Left renal cortex interstitium (tissue), 4 donors: ENCODE measurements around the gene SLC7A7. TPM values are rescaled to one million over a fixed set of nuclear protein-coding genes. Genes with fewer than 3 reads are reported as not detected.
"Not testable (repeated sequence)": the region's sequence is repeated elsewhere in the genome, so short reads cannot be mapped to it uniquely, and the experiment has no call there.

Experiments
- DNase-seq, 4 donors: peaks; one replicate each; pipeline ENCODE4 v3.0.0-alpha.2; 2013; ENCODE audit warnings: low read depth in 4 of 4, low spot score in 2 of 4, missing footprints in 1 of 4
- polyA plus RNA-seq, 4 donors: library from polyadenylated mRNA; unstranded; fragments of 120-200 nt; gene quantifications; one replicate each; pipeline ENCODE4 v1.2.1, GENCODE V29; 2013; ENCODE audit not compliant: insufficient read length in 4 of 4

The SLC7A7 gene
- polyA plus RNA-seq, 4 donors, result 77.6 to 141 (median 91.2) TPM

- DNase-seq, result peak; percentile 92 to 98 (median 96)
Observed at GRCh38 chr14:22766457-22767322, 48.5 kb downstream of the SLC7A7 start, which contains the start of gene OXA1L. OXA1L (plus strand) TSS chr14:22766688; CDS start chr14:22766702, 14 bp downstream.

GRCh38 chr14:22764382-22764781 lies 50.9 kb downstream of the SLC7A7 start:
- no peak for DNase-seq

GRCh38 chr14:22761734-22762133 lies 53.5 kb downstream of the SLC7A7 start:
- DNase-seq, result no peak

GRCh38 chr14:22757972-22758650 lies 57.1 kb downstream of the SLC7A7 start:
- not testable (repeated sequence) for DNase-seq

- no peak for DNase-seq
Observed at GRCh38 chr14:22753586-22753985, 61.6 kb downstream of the SLC7A7 start.

- no peak for DNase-seq
Observed at GRCh38 chr14:22752422-22752821, 62.8 kb downstream of the SLC7A7 start.

GRCh38 chr14:22748631-22749068 lies 66.6 kb downstream of the SLC7A7 start:
- no peak for DNase-seq

- DNase-seq, result no peak
Observed at GRCh38 chr14:22748206-22748605, 67.0 kb downstream of the SLC7A7 start.

- DNase-seq, result no peak
Observed at GRCh38 chr14:22747769-22748168, 67.5 kb downstream of the SLC7A7 start.

- DNase-seq, result no peak
Observed at GRCh38 chr14:22740020-22740419, 75.2 kb downstream of the SLC7A7 start.

- DNase-seq, result no peak
Observed at GRCh38 chr14:22739423-22739822, 75.8 kb downstream of the SLC7A7 start.

- no peak for DNase-seq
Observed at GRCh38 chr14:22737052-22737451, 78.2 kb downstream of the SLC7A7 start.

GRCh38 chr14:22736384-22736783 lies 78.9 kb downstream of the SLC7A7 start:
- DNase-seq, result not testable (repeated sequence)

- DNase-seq, result no peak
Observed at GRCh38 chr14:22735096-22735495, 80.1 kb downstream of the SLC7A7 start.

GRCh38 chr14:22733829-22734228 lies 81.4 kb downstream of the SLC7A7 start:
- no peak for DNase-seq

GRCh38 chr14:22732062-22732461 lies 83.2 kb downstream of the SLC7A7 start:
- not testable (repeated sequence) for DNase-seq

- no peak for DNase-seq
Observed at GRCh38 chr14:22726012-22726411, 89.2 kb downstream of the SLC7A7 start.

- not testable (repeated sequence) for DNase-seq
Observed at GRCh38 chr14:22725374-22725773, 89.9 kb downstream of the SLC7A7 start.

GRCh38 chr14:22724847-22725246 lies 90.4 kb downstream of the SLC7A7 start:
- DNase-seq, result not testable (repeated sequence)

GRCh38 chr14:22723815-22724214 lies 91.4 kb downstream of the SLC7A7 start:
- no peak for DNase-seq
